K562 (cell line): ENCODE measurements around the gene MGRN1. TPM values are rescaled to one million over a fixed set of nuclear protein-coding genes. Genes with fewer than 3 reads are reported as not detected.

ENCODE experiments used
- COPS2 ChIP-seq: fragments of 450-650 bp; conservative IDR thresholded peaks from 2 replicates; pipeline ENCODE4 v1.6.1; 2016; ENCODE audit warnings: mild to moderate bottlenecking, moderate library complexity
- CREB1 ChIP-seq, 2 experiments: sonication (generic) in 1 of 2; formaldehyde crosslinking in 1 of 2; IDR thresholded peaks; 2 replicates each; pipeline versions ENCODE4 v1.6.1 to v1.8.0; 2012 to 2022; ENCODE audit warnings: inconsistent platforms in 1 of 2, mild to moderate bottlenecking in 1 of 2, missing genetic modification reagents in 1 of 2, moderate library complexity in 1 of 2
- DMBX1 ChIP-seq: fragments of 250-450 bp; sonication (Bioruptor Pico); IDR thresholded peaks from 2 replicates; pipeline ENCODE4 v1.8.0; 2022; ENCODE audit warnings: inconsistent platforms, mild to moderate bottlenecking, moderate library complexity, borderline replicate concordance
- E2F5 ChIP-seq: sonication (generic); formaldehyde crosslinking; IDR thresholded peaks from 2 replicates; pipeline ENCODE4 v1.8.0; 2022; ENCODE audit warnings: mild to moderate bottlenecking, missing genetic modification reagents
- FOSL1 ChIP-seq: fragments of 200-800 bp; sonication (Bioruptor generic); conservative IDR thresholded peaks from 2 replicates; pipeline ENCODE4 v1.6.1; 2016; ENCODE audit warnings: missing genetic modification characterization, missing compliant biosample characterization
- HBP1 ChIP-seq: fragments of 450-650 bp; formaldehyde crosslinking; IDR thresholded peaks from 2 replicates; pipeline ENCODE4 v1.4.0; 2022; ENCODE audit warnings: missing genetic modification characterization
- HIVEP1 ChIP-seq: fragments of 250-450 bp; sonication (Bioruptor Pico); IDR thresholded peaks from 2 replicates; pipeline ENCODE4 v1.4.0; 2020; ENCODE audit warnings: mild to moderate bottlenecking
- HOXB6 ChIP-seq: fragments of 250-450 bp; sonication (Bioruptor Pico); IDR thresholded peaks from 2 replicates; pipeline ENCODE4 v1.5.1; 2022; ENCODE audit warnings: mild to moderate bottlenecking, borderline replicate concordance
- LEF1 ChIP-seq: fragments of 450-650 bp; IDR thresholded peaks from 2 replicates; pipeline ENCODE4 v1.6.1; 2016; ENCODE audit warnings: mild to moderate bottlenecking
- MCM2 ChIP-seq: fragments of 450-650 bp; IDR thresholded peaks from 2 replicates; pipeline ENCODE4 v1.6.1; 2017; ENCODE audit warnings: low read depth, mild to moderate bottlenecking
- PKNOX1 ChIP-seq: fragments of 450-650 bp; IDR thresholded peaks from 2 replicates; pipeline ENCODE4 v1.6.1; 2016
- POLR3G ChIP-seq: IDR thresholded peaks from 2 replicates; pipeline ENCODE4 v1.6.1; 2011; ENCODE audit not compliant: insufficient read length, insufficient replicate concordance; ENCODE audit errors: extremely low read depth
- SRF ChIP-seq, 2 experiments: fragments of 250-450, 450-650 bp in 1 of 2; sonication (Bioruptor Pico) in 1 of 2; sonication (generic) in 1 of 2; formaldehyde crosslinking; IDR thresholded peaks; 2 replicates each; pipeline versions ENCODE4 v1.5.0 to v1.5.1; 2020 to 2022; ENCODE audit warnings: mild to moderate bottlenecking in 1 of 2, missing genetic modification reagents in 1 of 2
- UBTF ChIP-seq, 2 experiments: IDR thresholded peaks; 2 replicates each; pipeline ENCODE4 v1.6.1; 2012; ENCODE audit warnings: improper control_type of control experiment in 2 of 2, low read depth in 2 of 2, low read length in 2 of 2, borderline replicate concordance in 1 of 2
- ZBTB33 ChIP-seq: sonication (generic); formaldehyde crosslinking; IDR thresholded peaks from 2 replicates; pipeline ENCODE4 v1.8.1; 2023; ENCODE audit warnings: mild to moderate bottlenecking, missing genetic modification reagents
- ZBTB43 ChIP-seq: sonication (generic); formaldehyde crosslinking; IDR thresholded peaks from 2 replicates; pipeline ENCODE4 v1.8.0; 2023; ENCODE audit warnings: mild to moderate bottlenecking, missing genetic modification reagents
- ZKSCAN8 ChIP-seq: fragments of 200-800 bp; sonication (Bioruptor generic); IDR thresholded peaks from 2 replicates; pipeline ENCODE4 v1.6.1; 2016; ENCODE audit warnings: missing genetic modification characterization, missing compliant biosample characterization
- ZNF57 ChIP-seq: fragments of 450-650 bp; formaldehyde crosslinking; IDR thresholded peaks from 2 replicates; pipeline ENCODE4 v1.4.0; 2020; ENCODE audit warnings: mild to moderate bottlenecking, moderate library complexity
- ZNF717 ChIP-seq: fragments of 250-450 bp; sonication (Bioruptor Pico); IDR thresholded peaks from 2 replicates; pipeline ENCODE4 v1.5.0; 2021
- polyA plus RNA-seq, 8 experiments: library from polyadenylated mRNA; depleted of rRNA in 4 of 8; stranded (reverse) in 5 of 8; unstranded in 3 of 8; fragments of >200 nt; fragmentation: Nextera tagmentation in 2 of 8; fragmentation: Illumina TruSeq in 1 of 8; extraction: Ambion mirVana in 2 of 8; extraction: Trizol in 1 of 8; gene quantifications; 2 replicates each; pipeline versions ENCODE4 v1.2.1 to v1.2.3, GENCODE V29; 2011 to 2014; ENCODE audit warnings: inconsistent platforms in 1 of 8, missing spikeins in 1 of 8
- total RNA-seq, 7 experiments: library from RNA; depleted of rRNA in 6 of 7; stranded (reverse); fragments of >200 nt in 6 of 7; fragmentation: Illumina TruSeq in 2 of 7; extraction: Trizol in 2 of 7; gene quantifications; 2 replicates each; pipeline versions ENCODE4 v1.2.1 to v1.2.3, GENCODE V29; 2011 to 2021; ENCODE audit warnings: low replicate concordance in 1 of 7

MGRN1 gene
- total and polyA plus RNA-seq, 9 of the 15 experiments (the other 6 are each of a cell fraction or from before 2014, with no cell fraction given) = 0.15 to 37.9 (median 6.0) TPM

- TF ChIP-seq ZBTB43 (CRISPR knock-in tag) = no peak
- TF ChIP-seq DMBX1 (CRISPR knock-in tag) = no peak
- no peak for TF ChIP-seq ZNF57 (CRISPR knock-in tag)
- TF ChIP-seq MCM2 = no peak
- no peak for TF ChIP-seq LEF1
- no peak for TF ChIP-seq COPS2
- TF ChIP-seq E2F5 (CRISPR knock-in tag) = no peak
- TF ChIP-seq HBP1 = no peak
- no peak for TF ChIP-seq ZNF717
- TF ChIP-seq ZBTB33 (CRISPR knock-in tag) = no peak
- TF ChIP-seq HOXB6 (CRISPR knock-in tag) = no peak
- TF ChIP-seq HIVEP1 = no peak
- TF ChIP-seq CREB1 (IDR thresholded peaks at IDR 0.05) = peak; percentile 16; the same call in 1 of the 2 replicates
- TF ChIP-seq CREB1 (CRISPR knock-in tag; IDR thresholded peaks at IDR 0.05) = peak; percentile 83
- no peak for TF ChIP-seq ZKSCAN8 (CRISPR knock-in tag)
- peak; percentile 98 for TF ChIP-seq PKNOX1
- TF ChIP-seq SRF (CRISPR knock-in tag; IDR thresholded peaks at IDR 0.05) = no peak
- no peak for TF ChIP-seq UBTF (IDR thresholded peaks at IDR 0.05; ENCODE audit: borderline replicate concordance in 1 of 2, low read depth in 2 of 2, low read length in 2 of 2)
- TF ChIP-seq POLR3G = no peak
- no peak for TF ChIP-seq FOSL1 (tag)
Observed at GRCh38 chr16:4734063-4734729, 109.6 kb downstream of the MGRN1 start, which contains the start of the genes ANKS3 and DNAAF8 (continued).
